NCI-H748 treated with DMSO at 0.1 percent for 48 hours (cell line): Measurements from ENCODE around the gene NPHP3.

ENCODE experiments used
- DNase-seq: peaks from one replicate; lab custom pipeline; 2025; lab: John Stamatoyannopoulos, UW

The NPHP3 gene

DNA sequence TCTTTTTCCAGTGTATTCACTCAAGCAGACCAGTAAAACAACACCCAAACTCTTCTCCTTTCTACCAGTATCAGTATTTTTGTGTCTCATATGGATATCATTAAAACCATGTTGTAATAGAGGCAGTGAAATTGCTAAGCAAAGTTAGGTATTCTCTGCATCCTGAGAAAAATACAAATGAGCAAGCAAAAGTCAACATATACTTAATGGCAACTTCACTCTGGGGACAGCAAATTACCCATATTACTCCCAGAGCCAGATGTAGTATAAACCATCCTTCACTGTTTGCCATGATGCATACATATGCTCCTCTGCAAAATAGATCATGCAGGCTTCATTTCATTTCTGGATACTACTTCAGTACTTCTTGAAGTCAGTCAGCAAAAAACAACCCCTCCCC, 40.0 kb downstream of the NPHP3 start:
- no peak for DNase-seq

DNA sequence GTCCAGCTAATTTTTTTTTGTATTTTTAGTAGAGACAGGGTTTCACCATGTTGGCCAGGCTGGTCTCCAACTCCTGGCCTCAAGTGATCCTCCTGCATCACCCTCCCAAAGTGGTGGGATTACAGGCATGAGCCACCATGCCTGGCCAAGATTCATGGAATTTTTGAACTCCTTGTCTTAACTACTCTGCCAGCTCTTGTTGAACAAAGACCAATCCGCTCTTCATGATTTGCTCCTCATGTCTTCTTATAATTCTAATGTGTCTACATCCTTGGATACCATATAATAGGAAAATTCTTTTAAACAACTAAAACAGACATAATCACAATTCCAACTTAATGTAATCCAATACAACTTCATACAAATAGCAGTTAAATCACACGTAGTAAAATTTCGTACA, 40.8 kb downstream of the NPHP3 start:
- no peak for DNase-seq

DNA sequence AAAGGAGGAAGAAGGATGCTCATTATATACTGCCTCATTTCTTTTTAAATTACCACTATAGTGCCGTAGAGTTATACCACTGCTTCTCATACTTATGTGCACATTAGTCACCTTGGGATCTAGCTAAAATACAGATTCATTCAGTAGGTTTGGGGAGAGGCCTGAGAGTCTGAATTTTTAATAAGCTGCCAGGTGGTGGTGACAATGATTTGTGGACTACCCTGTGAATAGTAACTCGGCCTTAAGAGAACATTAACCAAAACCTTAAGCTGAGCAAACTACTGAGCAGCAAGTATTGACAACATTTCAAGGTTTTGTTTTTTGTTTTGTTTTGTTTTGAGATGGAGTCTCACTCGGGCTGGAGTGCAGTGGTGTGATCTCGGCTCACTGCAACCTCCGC, 42.3 kb downstream of the NPHP3 start:
- no peak for DNase-seq

DNA sequence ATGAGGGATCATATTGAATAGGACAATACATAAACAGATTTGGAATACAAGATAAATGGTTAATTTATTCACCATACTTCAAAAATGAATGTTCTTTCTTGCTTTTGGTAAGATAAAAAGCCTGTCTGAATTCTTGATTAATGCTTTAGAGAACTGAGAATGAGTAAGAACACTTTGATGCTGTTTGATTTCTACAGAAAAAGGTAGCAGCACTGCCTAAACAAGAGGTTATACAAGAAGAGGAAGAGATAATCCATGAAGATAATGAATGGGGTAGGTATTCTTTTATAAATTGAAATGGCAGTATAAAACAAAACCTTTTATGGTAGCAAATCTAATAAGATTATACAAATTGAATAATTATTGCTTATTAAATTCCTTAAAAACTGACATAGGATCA, 46.8 kb downstream of the NPHP3 start:
- DNase-seq: no peak

DNA sequence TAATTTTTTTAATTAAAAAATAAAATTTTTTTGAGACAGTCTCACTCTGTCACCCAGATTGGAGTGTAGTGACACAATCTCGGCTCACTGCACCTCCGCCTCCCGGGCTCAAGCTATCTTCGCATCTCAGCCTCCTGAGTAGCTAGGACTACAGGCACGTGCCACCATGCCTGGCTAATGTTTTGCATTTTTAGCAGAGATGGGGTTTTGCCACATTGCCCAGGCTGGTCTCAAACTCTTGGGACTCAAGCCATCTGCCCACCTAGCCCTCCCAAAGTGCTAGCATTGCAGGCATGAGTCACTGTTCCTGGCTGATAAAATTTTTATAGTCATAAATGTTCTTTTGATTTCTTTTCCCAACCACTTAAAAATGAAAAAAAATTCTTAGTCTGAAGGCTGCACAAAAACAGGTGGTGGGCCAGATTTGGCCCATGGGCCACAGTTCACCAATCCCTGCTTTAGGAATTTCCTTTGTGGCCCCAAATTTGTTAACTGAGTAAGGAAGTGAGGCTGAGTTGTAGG, 52.9 kb downstream of the NPHP3 start:
- no peak for DNase-seq

DNA sequence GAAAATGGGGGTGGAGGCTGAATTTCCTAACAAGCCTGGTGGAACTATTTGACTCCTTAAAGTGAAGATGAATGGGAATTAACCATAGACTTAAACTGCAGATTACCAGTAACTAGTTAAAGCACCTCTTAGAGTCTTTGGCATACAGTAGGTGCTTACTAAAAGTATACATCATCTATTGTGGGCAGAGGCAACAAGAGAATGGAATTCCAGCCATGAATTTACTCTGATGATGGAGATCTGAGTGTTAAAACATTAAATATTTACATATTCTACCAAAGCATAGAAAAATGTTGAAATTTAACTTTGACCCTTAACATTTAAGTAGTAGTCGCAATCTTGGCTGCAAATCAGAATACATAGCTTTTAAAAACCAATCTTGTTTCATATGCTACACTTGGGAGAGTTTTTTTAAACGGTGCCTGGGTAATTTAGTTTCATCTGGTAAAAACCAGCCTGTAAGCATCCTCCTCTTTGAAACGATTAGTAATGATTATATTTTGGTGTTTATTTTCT, 56.9 kb downstream of the NPHP3 start:
- no peak for DNase-seq

DNA sequence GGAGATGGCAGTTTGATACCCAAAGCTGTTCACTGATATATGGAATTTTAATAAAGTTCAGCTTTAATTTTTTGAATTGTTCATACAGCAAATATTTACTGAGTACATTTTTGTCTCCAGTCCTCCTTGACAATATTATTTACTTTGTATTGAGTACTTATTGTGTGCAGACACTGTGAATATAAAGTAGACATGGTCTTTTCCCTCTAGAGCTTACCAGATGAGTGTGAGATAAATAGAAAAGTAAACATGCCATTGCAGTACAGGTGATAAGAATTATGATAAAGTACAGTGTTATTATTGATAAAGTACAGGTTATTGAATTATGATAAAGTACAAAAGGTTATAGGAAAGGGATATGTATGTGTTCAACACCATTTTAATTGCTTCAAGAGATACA, 60.0 kb downstream of the NPHP3 start:
- no peak for DNase-seq

DNA sequence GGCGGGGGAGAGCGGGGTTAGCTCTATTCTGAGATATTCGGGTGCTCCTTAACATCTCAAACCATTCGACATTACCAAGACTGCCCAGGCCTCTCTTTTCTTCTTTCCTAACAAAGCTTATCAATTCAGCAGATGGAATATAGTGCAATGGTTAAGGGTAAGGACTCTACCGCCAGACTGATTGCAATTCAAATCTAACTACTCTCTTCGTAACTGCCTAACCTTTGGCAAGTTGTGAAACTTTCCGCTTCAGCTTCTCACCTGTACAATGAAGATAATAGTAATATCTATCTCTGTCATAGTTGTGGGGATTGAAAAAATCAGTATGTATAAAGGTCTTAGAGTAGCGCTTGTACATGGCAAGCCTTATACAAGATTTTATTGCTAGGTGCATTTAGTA, 61.1 kb downstream of the NPHP3 start:
- DNase-seq: no peak

DNA sequence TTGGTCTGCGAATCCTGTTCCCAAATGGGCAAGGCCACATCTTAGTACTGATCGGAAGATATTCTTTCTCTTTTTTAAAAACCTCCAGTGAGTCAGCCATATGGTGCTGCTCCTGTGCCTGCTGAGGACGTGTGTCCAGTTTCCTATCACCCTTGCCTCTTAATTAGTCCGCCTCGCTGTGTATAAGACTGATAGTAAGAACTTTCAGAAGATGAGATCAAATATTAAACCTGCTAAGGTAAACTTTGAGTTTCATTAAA, 61.5 kb downstream of the NPHP3 start:
- no peak for DNase-seq

DNA sequence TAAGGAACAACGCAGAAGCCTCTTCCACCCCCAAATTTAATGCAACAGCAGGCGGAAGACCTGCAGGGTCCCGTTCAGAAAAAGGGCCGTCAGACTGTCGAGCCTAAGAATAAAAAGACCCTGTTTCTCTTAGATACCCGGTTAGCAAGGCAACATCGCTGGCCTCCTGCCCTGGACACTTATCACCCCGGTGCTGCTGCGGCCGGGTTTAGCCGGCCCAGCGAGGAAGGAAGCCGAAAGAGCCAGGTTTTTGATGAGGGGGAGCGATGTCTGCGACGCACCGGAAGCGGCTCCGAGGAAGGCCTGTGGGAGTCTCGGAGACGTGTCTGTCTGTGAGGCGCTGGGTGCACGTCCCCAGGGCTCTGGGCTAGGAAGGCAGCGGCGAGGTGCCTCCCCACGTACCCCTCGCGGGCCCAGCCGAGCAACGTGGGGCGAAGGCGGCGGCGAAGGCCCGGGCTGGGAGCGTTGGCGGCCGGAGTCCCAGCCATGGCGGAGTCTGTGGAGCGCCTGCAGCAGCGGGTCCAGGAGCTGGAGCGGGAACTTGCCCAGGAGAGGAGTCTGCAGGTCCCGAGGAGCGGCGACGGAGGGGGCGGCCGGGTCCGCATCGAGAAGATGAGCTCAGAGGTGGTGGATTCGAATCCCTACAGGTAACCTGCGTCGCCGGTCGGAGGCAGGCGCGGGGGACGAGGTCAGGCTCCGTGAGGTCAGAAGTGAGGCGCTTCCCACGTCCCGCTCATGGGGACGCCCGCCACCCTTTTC, 62.0 kb downstream of the NPHP3 start, which contains the start of gene UBA5:
UBA5 (plus strand) TSS at position 278 of the 759 bp plus-strand sequence; CDS start at position 487, 209 bp downstream.
- DNase-seq: no peak

DNA sequence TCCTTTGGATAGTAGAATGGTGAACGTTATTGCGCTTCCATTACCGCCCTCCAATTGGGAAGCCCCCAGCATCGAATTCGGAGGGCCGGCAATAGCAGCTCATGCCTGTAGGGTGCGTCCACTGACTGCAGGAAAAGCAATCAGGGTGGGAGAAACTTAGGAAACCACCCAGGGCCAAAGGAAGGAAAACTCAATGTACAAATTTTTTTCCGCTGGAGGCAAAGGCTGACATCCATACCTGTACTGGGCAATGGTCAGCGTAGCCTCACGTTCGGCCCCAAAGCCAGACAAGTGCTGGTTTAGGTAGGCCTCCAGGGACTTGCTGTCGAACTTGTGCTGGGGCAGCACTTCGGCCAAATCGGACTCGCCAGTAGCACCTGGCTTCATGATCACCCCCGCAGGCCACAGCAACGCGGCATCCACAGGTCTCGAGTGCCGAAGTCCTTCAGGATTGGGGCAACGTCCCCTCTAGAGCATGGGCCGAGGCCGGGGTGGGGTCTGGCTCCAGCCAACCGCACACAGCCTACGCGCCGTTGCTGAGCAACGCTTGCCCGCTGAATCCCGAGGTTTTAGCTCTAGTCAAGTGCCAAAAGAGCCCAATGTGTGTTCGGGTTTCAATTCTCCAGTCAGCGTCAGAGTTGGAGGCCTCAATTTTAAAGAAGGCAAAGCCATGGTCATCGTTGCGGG, 62.7 kb downstream of the NPHP3 start, which contains the start of gene ACAD11:
ACAD11 (minus strand) TSS at position 445 of the 687 bp plus-strand sequence; CDS start at position 387, 58 bp downstream.
- DNase-seq: peak; percentile 59

DNA sequence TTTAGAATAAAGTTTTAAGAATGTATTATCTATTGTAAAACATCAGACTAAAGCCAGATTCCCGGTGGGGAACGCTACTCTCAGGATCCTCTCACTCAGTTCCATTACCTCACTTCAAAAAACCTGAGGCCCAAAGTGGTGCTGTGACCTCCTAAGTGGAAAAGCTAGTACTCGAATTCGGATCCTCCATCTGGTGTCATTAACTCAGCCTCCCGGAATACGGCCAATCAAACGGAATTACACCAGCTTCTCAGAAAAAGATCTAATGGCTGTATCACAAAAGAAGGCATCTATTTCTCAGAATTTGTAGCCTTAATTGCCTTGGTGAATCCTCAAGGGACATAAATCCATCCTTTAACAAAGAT, 63.2 kb downstream of the NPHP3 start:
- DNase-seq: no peak

DNA sequence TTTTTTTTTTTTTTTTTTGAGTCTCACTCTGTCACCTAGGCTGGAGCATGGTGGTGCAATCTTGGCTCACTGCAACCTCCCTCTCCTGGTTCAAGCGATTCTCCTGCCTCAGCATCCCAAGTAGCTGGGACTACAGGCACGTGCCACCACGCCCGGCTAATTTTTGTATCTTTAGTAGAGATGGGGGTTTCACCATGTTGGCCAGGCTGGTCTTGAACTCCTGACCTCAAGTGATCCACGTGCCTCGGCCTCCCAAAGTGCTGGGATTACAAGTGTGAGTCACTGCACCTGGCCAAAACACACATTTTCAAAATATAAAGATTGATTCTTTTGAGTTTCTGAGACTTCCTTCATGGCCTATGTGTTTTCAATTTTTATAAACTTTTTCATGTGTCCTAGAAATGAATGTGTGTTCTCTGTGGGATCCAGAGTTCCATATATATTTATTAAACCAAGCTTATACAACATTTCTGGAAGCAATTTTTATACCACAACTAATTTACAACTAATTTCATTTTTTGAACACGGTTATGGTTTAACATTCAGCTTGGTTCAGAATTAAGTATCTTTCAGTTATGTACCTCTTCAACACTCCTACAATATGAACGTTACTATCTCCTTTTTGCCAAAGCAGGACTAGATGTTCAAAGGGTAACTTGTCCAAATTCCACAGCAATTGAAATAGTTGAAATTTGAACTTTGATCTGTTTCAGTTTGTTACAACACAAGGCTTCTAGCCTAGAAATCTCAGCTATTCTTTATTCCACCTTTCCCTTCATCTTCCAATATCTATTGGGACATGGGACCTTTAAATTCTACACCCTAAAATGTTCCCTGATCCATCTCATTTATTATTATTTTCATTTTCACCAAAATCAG, 64.1 kb downstream of the NPHP3 start:
- DNase-seq: no peak

DNA sequence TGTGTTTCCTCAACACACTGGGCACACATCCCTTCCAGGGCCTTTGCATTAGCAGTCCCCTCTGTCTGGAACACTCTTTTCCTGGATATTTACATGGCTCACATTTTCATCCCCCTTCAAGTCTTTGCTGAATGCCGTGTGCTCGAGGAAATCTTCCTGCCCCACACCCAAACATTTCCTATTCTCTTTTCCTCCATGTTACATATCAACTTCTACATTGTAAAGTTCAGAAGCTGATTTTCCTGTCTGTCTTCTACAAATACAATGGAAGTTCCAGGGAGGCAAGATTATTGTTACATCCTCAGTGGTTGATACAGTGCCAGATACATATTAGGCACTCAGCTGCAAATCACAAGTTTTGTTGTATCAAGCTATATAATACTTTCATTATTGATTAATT, 66.7 kb downstream of the NPHP3 start:
- DNase-seq: no peak

DNA sequence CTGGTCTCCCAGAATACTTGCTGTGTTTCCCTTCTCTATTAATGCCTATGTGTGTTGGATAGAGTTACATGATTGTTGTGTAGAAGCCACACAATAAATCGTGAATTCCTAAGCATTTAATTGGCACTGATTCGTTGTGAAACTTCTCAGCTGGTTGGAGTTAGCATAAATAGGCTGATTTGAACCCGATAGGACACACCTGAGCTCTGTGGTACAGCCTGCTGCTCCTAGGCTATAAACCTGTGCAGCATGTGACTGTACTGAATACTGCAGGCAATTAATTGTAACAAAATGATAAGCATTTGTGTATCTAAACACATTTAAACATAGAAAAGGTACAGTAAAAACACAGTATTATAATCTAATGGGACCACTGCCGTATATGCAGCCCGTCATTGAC, 67.5 kb downstream of the NPHP3 start:
- no peak for DNase-seq

DNA sequence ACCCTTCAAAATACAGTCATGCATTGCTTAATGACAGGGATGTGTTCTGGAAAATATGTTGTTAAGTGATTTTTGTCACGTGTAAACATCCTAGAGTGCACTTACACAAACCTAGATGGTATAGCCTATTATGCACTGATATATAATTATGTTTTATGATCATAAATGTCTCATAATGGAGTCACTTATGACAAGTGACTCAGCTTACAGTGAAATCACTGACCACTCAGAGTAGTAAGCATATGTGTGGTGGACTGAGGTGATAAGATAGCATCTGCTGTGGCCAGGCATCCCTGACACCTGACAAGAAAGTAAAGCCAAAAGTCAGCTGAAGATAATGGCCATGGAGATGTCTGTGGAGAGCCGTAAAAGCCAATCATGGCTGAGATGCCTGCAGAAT, 68.0 kb downstream of the NPHP3 start:
- peak; percentile 3 for DNase-seq

DNA sequence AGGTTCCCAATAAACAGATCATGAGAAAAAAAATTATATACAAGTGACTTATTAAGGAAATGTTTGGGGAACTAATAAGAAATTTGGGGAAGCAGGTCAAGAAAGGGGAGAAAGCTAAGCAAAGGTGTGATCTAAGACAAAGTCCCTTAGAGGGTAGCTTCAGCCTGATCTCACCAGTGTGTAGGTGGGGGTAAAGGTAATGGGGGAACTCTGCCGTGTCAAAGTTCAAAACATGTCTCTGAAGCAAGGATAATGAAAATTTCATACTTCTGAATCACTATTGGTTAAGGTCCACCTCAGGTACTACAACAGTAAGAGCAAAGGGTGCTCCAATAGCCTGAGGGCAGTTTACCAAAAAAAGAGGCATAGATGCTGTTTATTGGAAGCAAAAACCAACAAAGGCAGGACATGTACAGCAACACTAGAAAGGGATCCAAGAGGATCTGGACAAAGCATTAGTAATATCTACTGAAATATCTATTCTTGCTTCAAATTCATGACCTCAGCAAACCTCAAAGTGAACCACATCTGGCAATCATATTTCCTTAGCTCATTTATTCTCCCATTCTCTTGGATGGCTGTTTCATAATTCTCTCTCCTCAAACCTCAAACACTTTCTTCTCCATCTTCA, 69.5 kb downstream of the NPHP3 start:
- no peak for DNase-seq

DNA sequence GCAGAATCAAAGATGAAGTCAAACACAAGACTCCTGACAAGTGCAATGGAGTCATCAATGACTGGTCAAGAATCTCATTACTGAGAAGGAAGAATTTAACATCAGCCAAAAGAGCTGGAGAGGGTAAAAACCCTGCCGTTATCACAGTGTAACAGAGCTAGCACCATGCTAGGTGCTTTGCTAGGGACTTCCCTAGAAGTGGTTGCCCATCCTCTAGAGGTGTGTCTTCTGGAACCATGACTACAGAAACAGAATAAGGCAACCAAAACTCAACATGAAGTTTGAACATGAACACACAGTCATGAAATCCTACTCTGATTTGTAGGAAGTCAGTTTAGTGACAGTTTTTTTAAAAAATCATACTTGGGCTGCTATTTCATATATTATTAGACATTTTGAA, 72.1 kb downstream of the NPHP3 start:
- DNase-seq: no peak

DNA sequence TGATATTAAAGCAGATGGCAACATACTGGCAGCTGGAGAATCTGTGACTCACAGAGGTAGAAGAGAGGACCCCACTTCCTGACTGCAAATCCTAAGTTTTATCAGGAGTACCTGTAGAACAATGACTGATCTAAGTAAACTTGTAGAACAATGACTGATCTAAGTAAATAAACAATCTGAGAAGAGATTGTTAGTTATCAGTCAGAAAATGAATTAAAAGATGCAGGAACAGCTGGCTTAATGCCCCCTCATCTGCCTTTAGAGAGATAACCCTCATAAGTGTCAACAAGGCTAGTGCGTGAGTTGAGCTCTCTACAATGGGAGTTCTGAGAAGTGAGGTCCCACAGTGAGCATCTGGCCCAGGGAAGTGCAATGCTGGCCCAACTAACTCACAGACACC, 77.2 kb downstream of the NPHP3 start:
- no peak for DNase-seq

DNA sequence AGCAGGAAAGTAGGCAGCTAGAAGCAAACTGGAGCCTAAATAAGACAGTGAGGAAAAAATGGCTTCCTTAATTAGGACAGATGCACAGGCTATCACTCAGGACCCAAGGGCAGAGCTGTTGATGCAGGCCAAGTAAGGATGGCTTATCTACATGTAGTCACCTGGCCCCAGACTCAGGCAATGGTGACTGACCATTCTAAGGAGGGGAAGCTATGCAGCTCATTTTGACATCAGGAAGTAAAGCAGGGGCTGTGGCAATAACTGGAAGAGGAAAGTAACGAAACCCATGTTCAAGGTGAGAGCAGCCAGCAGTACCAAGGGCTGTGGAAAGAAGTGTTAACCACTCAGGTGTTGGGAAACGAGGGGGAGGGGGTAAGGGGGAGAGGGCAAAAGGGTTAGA, 78.8 kb downstream of the NPHP3 start:
- no peak for DNase-seq

DNA sequence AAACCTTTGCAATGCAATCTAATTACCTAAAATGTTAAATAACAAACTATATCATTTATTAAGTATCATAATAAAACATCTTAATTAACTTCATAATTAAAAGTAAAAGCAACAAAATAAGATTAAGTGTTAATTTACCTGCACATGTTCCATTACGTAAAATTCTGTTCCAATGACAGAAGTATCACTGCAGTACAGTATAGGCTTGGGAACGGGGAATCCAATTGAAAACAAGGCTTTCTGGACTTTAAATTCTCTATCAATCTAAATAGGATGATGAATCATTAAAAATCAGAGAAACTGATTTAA, 79.7 kb downstream of the NPHP3 start:
- no peak for DNase-seq

DNA sequence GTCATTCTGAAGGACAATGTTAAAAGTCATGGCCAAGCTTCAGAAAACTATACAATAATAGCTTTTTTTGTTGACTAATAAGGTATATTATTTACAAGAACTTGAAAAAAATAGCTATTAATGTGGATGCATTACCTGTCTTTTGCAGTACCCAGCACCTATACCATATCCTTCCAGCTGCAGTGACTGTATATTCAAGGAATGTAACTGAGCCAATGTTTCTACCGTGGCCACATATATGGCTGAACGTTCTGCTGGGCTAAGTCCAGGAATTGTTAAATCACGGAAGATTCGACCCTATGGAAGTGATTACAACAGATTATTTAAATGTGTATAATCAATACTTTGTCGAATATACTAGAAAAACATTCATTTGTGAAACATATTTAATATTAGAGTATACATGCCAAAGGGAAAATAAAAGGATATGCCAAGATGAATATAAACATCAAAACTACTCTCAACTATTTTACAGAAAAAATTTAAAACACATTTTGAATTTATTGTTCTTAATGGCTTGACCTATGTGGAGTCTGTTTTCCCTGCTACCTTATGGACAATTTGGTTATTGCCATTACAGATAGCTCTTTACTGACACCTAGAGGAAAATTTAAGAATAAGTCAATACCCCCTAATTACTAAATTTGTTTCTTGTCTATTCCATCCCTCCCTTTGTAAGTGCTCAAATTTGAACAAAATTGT, 80.2 kb downstream of the NPHP3 start:
- peak; percentile 44 for DNase-seq
